Endodermal cell (in vitro differentiated cells): ENCODE measurements around the gene MAJIN. TPM values are rescaled to one million over a fixed set of nuclear protein-coding genes. Genes with fewer than 3 reads are reported as not detected.

Experiments used
- DNase-seq: peaks from one replicate; pipeline ENCODE4 v3.0.0-alpha.2; 2017
- H3K27ac ChIP-seq: 2 replicates; pipeline ENCODE4 v1.5.1; 2013; ENCODE audit warnings: mild to moderate bottlenecking, low read depth, low read length, moderate library complexity
- H3K27me3 ChIP-seq: 2 replicates; pipeline ENCODE4 v1.6.1; 2013; ENCODE audit warnings: mild to moderate bottlenecking, low read length, moderate library complexity; ENCODE audit not compliant: insufficient read depth, control insufficient read depth, poor library complexity, severe bottlenecking
- H3K36me3 ChIP-seq: 2 replicates; pipeline ENCODE4 v1.7.0; 2013; ENCODE audit warnings: mild to moderate bottlenecking, low read length, moderate library complexity; ENCODE audit not compliant: control insufficient read depth, insufficient read depth
- H3K4me1 ChIP-seq: one replicate; pipeline ENCODE4 v1.7.0; 2013; ENCODE audit warnings: low read length; ENCODE audit not compliant: control insufficient read depth, insufficient read depth
- H3K4me3 ChIP-seq: 2 replicates; pipeline ENCODE4 v1.5.1; 2013; ENCODE audit warnings: mild to moderate bottlenecking, low read length, moderate library complexity
- H3K9ac ChIP-seq: 2 replicates; pipeline ENCODE4 v1.6.1; 2013; ENCODE audit warnings: mild to moderate bottlenecking, low read length, moderate library complexity; ENCODE audit not compliant: poor library complexity, severe bottlenecking; ENCODE audit errors: extremely low read depth
- H3K9me3 ChIP-seq: 2 replicates; pipeline ENCODE4 v1.6.1; 2013; ENCODE audit warnings: mild to moderate bottlenecking, low read length, moderate library complexity; ENCODE audit not compliant: control insufficient read depth
- H3K27ac Mint-ChIP-seq: 2 replicates; pipeline ENCODE4 v1.8.0; 2020; ENCODE audit warnings: mixed read lengths
- H3K27me3 Mint-ChIP-seq: 2 replicates; pipeline ENCODE4 v1.8.0; 2021; ENCODE audit warnings: mild to moderate bottlenecking, mixed read lengths; ENCODE audit not compliant: insufficient read depth
- H3K36me3 Mint-ChIP-seq: 2 replicates; pipeline ENCODE4 v1.8.0; 2020; ENCODE audit warnings: low read depth, mixed read lengths
- H3K4me1 Mint-ChIP-seq: 2 replicates; pipeline ENCODE4 v1.8.0; 2020; ENCODE audit warnings: mixed read lengths
- H3K4me3 Mint-ChIP-seq: 2 replicates; pipeline ENCODE4 v1.8.0; 2020; ENCODE audit warnings: mild to moderate bottlenecking, moderate library complexity, mixed read lengths
- H3K9me3 Mint-ChIP-seq: 2 replicates; pipeline ENCODE4 v1.8.0; 2020; ENCODE audit warnings: mild to moderate bottlenecking, mixed read lengths
- CTCF ChIP-seq: fragments of 200-600 bp; sonication (generic); conservative IDR thresholded peaks from 2 replicates; pipeline ENCODE4 v1.5.0; 2021; ENCODE audit warnings: antibody characterized with exemption, mild to moderate bottlenecking
- WGBS, 2 experiments: methylation state at CpG; one replicate each; pipeline versions ENCODE4 v1.1.5 to v1.1.7; 2013; ENCODE audit warnings: missing lambda C conversion rate in 2 of 2, mixed read lengths in 1 of 2; ENCODE audit not compliant: insufficient coverage in 1 of 2, insufficient read length in 1 of 2; 5-methylcytosine and 5-hydroxymethylcytosine counted together
- total RNA-seq, 2 donors: library from RNA; stranded (reverse); fragmentation: NEBNext Ultra II Directional in 1 of 2; extraction: Animal tissue kit (Norgen Biotek cat#: 25700) in 1 of 2; gene quantifications; 2 replicates in 1 of 2; 3 replicates in 1 of 2; pipeline ENCODE4 v1.2.1, GENCODE V29; 2021

MAJIN gene
- total RNA-seq, 2 donors from 2014 or later = not detected

- peaks cover 26% of the 10 kb centered on the region for H3K36me3 ChIP-seq
- H3K27ac ChIP-seq = no peak overlapping the region
- Mint-ChIP-seq H3K9me3 (no peaks in the 10 kb centered on the region), H3K27ac (no peak overlapping the region), H3K27me3 (no peaks in the 10 kb centered on the region), H3K4me3 (no peak overlapping the region), H3K4me1 (no peaks in the 10 kb centered on the region), H3K36me3 (peaks cover 32% of the 10 kb centered on the region)
- H3K4me3 ChIP-seq = no peak overlapping the region
- 91 to 93% methylated on average over 3 to 11 of the region's 11 CpGs for WGBS, 2 experiments
- DNase-seq = no peak
- H3K4me1 ChIP-seq = no peaks in the 10 kb centered on the region
- H3K9me3 ChIP-seq = no peaks in the 10 kb centered on the region
- no peak for TF ChIP-seq CTCF
- H3K27me3 ChIP-seq = no peaks in the 10 kb centered on the region
- H3K9ac ChIP-seq = no peak overlapping the region
Measured at GRCh38 chr11:64908766-64909165, 63.1 kb downstream of the MAJIN start.

GRCh38 chr11:64906314-64906635, 65.6 kb downstream of the MAJIN start:
- no peak overlapping the region for H3K4me3 Mint-ChIP-seq
- 97 to 98% methylated on average over 7 to 13 of the region's 13 CpGs for WGBS, 2 experiments
- Histone ChIP-seq H3K4me3 (no peak overlapping the region), H3K9me3 (no peaks in the 10 kb centered on the region), H3K4me1 (no peaks in the 10 kb centered on the region), H3K9ac (no peak overlapping the region), H3K27ac (no peak overlapping the region), H3K27me3 (no peaks in the 10 kb centered on the region), H3K36me3 (peaks cover 13% of the 10 kb centered on the region)
- peaks cover 31% of the 10 kb centered on the region for H3K36me3 Mint-ChIP-seq
- no peak overlapping the region for H3K27ac Mint-ChIP-seq
- DNase-seq = no peak
- no peaks in the 10 kb centered on the region for H3K4me1 Mint-ChIP-seq
- no peaks in the 10 kb centered on the region for H3K27me3 Mint-ChIP-seq
- H3K9me3 Mint-ChIP-seq = no peaks in the 10 kb centered on the region
- TF ChIP-seq CTCF = no peak

GRCh38 chr11:64905516-64906313, 66.2 kb downstream of the MAJIN start:
- no peak overlapping the region for H3K4me3 ChIP-seq
- H3K27me3 Mint-ChIP-seq = no peaks in the 10 kb centered on the region
- no peak for DNase-seq
- no peaks in the 10 kb centered on the region for H3K4me1 Mint-ChIP-seq
- whole genome bisulfite sequencing, 2 experiments = 92 to 99% methylated on average over 16 to 25 of the region's 25 CpGs
- no peak overlapping the region for H3K9ac ChIP-seq
- no peaks in the 10 kb centered on the region for H3K4me1 ChIP-seq
- H3K9me3 ChIP-seq = no peaks in the 10 kb centered on the region
- H3K27ac Mint-ChIP-seq = no peak overlapping the region
- H3K36me3 Mint-ChIP-seq = peaks cover 26% of the 10 kb centered on the region
- no peak overlapping the region for H3K4me3 Mint-ChIP-seq
- H3K36me3 ChIP-seq = peaks cover 10% of the 10 kb centered on the region
- TF ChIP-seq CTCF = no peak
- no peaks in the 10 kb centered on the region for H3K9me3 Mint-ChIP-seq
- H3K27me3 ChIP-seq = no peaks in the 10 kb centered on the region
- H3K27ac ChIP-seq = no peak overlapping the region
